WI38 (cell line): ENCODE measurements around the gene ANGPTL8.

ENCODE experiments used
- H3K4me3 ChIP-seq: 2 replicates; pipeline ENCODE4 v1.5.1; 2011; ENCODE audit warnings: low read depth, mild to moderate bottlenecking, control low read depth, low read length
- TF ChIP-seq, protein P1 (sequence below): IDR thresholded peaks from 2 replicates; pipeline ENCODE4 v1.5.1; 2012; ENCODE audit warnings: low read depth, mild to moderate bottlenecking, control low read depth, low read length

ANGPTL8 gene

DNA sequence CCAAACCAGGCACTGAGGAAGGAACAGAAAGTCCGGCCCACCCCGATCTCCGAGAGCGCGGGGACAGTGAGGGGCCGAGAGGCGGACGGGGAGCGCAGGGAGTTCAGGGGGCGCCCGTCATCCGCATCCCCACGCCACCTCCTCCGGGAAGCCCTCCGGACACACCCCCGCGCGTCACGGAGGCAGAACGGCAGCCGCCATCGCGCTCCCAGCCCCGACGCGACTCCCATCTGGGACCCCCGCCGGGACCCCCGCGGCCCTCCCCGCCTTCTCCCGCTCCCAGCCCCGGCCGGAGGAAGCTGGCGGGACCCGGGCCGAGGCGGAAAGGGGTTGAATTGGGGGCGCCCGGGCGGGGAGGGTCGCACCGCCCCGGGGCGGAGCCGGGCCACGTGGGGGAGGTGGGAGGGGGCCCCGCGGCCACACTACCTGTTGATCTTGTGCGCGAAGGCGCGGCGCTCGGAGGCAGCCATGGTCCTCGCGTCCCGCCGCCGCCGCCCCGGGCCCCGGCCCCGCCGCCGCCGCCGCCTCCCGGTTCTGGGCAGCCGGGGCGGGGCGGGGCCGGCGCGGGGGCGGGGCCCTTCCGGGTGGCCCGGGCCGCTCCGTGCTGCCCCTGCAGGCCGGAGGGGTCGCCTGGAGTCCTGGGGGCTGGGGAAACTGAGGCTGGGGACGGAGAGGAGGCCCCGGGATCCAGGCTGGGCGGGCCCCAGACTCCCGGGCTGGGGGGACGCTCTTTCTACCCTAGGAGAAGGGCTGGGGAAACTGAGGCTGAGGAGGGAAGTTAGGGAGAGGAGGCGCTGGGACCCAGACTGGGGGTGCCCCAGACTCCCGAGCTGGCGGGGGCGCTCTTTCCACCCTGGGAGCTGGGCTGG is 22.8 kb downstream of the ANGPTL8 start, which contains the start of gene DOCK6:
Gene DOCK6, minus strand, starts transcription at position 554 of the 869 bp plus-strand sequence. Its CDS starts 84 bp downstream, at position 470.
- H3K4me3 ChIP-seq = peak within 1 kb of the TSS; percentile 76
- TF ChIP-seq, protein P1, sequence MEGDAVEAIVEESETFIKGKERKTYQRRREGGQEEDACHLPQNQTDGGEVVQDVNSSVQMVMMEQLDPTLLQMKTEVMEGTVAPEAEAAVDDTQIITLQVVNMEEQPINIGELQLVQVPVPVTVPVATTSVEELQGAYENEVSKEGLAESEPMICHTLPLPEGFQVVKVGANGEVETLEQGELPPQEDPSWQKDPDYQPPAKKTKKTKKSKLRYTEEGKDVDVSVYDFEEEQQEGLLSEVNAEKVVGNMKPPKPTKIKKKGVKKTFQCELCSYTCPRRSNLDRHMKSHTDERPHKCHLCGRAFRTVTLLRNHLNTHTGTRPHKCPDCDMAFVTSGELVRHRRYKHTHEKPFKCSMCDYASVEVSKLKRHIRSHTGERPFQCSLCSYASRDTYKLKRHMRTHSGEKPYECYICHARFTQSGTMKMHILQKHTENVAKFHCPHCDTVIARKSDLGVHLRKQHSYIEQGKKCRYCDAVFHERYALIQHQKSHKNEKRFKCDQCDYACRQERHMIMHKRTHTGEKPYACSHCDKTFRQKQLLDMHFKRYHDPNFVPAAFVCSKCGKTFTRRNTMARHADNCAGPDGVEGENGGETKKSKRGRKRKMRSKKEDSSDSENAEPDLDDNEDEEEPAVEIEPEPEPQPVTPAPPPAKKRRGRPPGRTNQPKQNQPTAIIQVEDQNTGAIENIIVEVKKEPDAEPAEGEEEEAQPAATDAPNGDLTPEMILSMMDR = peak; percentile 50

DNA sequence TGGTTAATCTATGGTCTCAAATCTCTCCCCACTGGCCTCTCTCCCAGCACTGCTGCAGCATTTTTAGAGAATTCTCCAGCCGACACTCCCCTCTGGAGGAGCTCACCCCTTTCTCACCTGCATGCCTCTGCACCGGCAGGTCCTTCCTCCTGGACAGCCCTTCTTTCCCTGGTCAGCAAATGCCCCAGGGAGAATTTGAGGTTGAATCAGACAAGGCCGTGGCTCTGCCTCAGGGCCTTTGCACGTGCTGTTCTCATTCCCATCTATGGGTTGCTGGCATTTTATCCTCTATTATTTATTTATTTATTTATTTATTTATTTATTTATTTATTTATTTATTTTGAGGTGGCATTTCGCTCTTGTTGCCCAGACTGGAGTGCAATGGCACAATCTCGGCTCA is 24.3 kb downstream of the ANGPTL8 start:
- TF ChIP-seq, protein P1 = no peak
- H3K4me3 ChIP-seq = no peak overlapping the region

DNA sequence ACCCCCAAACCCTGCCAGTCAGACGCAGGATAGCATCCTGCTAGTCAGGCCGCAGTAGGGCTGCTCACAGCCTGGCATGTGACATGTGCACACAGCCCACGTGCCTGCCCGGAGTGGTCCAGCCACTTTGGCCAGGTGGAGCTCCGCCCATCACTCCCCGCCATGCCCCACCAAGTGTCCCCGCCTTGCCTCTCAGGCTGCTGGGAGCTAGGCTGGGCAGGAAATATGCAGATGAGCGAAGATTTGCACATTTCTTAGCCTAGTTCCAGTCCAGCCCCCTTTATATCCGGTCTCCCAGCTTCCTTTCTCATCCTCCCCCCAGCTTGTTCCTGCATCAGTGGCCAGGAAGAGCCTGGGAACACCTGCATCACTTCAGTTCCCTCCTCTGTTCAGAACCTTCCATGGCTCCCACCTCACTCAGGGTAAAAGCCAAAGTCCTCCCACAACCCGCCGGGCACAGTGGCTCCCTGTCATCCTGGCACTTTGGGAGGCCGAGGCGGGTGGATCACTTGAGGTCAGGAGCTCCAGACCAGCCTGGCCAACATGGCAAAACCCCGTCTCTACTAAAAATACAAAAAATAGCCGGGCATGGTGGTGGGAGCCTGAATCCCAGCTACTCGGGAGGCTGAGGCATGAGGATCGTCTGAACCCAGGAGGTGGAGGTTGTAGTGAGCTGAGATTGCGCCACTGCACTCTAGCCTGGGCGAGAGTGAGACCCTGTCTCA is 25.2 kb downstream of the ANGPTL8 start:
- no peak overlapping the region for H3K4me3 ChIP-seq
- TF ChIP-seq, protein P1 = no peak

DNA sequence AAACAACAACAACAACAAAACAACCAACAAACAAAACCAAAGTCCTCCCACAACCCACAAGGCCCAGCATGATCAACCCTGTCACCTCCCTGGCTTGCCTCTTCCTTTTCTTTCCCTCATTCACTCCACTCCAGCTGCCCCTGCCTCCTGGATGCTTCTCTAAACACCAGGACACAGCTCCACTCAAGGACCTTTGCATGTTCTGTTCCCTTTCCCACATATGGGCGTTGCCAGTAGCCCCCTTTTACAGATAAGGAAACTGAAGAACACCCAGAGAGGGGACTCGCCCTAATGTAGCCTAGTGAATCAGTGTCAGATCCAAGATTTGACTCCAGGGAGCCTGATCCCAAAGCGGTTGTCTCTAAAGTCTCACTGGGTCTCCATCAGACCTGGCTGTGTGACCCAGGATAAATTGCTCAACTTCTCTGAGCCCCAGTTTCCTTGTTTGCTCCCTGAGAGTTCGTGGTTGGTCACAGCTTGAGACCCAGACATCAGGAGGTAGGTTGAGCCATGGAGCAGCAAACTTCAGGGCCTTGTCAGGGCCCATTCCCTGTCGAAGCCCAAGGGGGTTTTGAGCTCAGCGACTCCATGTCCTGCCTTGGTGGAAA is 25.9 kb downstream of the ANGPTL8 start:
- TF ChIP-seq, protein P1 = no peak
- no peak overlapping the region for H3K4me3 ChIP-seq

DNA sequence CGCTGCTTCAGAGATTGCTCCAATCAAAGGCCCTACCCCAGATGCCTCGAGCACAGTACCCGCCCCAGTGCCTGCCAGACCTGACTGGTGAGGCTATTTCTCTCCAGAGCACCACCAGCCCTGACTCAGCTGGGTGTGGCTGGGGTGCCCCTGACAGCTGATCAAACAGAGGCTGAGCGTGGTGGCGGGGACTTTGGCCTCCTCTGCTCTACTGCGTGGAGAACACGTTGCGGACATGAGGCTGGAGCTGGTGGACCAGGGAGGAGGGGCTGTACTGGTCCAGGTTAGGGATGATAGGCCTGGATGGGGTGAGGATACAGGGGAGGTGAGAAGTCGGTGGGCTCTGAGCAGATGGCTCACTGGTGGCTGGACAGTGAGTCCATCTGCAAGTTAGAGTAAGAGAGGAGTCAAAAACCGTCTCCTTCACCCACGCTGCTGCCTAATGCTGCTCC is 26.4 kb downstream of the ANGPTL8 start:
- H3K4me3 ChIP-seq = no peak overlapping the region
- TF ChIP-seq, protein P1 = no peak

DNA sequence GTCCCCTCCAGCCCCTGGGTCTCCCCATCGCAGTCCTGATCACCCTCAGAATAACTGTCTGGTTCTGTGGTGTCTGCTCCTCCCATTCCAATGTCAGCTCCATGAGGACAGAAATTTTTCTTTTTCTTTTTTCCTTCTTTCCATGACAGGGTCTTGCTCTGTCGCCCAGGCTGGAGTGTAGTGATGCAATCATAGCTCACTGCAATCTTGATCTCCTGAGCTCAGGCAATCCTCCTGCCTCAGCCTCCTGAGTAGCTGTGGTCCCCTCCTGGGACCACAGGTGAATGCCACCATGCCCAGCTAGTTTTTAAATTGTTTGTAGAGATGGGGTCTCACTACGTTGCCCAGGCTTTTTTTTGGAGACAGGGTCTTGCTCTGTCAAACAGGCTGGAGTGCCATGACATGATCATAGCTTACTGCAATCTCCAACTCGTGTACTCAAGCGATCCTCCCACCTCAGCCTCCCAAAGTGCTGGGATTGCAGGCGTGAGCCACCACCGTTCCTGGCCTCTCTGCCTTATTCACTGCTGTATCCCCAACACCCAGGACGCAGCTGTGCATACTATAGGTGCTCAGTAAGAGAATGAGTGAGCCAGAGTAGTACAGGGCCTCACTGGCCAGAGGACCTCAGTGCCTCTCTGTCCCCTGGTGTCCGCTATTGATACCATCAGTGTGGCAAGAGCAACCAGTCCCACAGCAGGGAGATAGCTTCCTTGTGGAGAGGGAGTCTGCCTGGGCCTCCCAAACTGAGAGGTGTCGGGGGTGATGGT is 28.1 kb downstream of the ANGPTL8 start:
- no peak overlapping the region for H3K4me3 ChIP-seq
- TF ChIP-seq, protein P1 = no peak
